Stimulated activated CD8-positive, alpha-beta memory T cell treated with anti-CD3 and anti-CD28 coated beads, Interleukin-7, amount 100 ng/mL, for 48 hours (primary cell): ENCODE results near the gene MPEG1.

Experiments used
- DNase-seq, 2 donors: peaks; one replicate each; pipeline ENCODE4 v3.0.0-alpha.2; 2020; ENCODE audit warnings: low read depth in 1 of 2; ENCODE audit errors: extremely low read depth in 1 of 2

The MPEG1 gene

GRCh38 chr11:59212744-59213631 lies at the start of gene MPEG1:
Gene MPEG1 (minus strand): TSS chr11:59212927. CDS start chr11:59212865, 62 bp downstream.
- no peak for DNase-seq

GRCh38 chr11:59262177-59262818 lies 49.6 kb upstream of the MPEG1 start:
- DNase-seq = no peak

- DNase-seq = no peak
Measured at GRCh38 chr11:59261150-59261549, 48.4 kb upstream of the MPEG1 start.

- DNase-seq = no peak
Measured at GRCh38 chr11:59259867-59260475, 47.2 kb upstream of the MPEG1 start.

- DNase-seq = no peak
Measured at GRCh38 chr11:59259047-59259446, 46.3 kb upstream of the MPEG1 start.

- no peak for DNase-seq
Measured at GRCh38 chr11:59255281-59255680, 42.6 kb upstream of the MPEG1 start.

GRCh38 chr11:59254286-59254685 lies 41.6 kb upstream of the MPEG1 start:
- DNase-seq = no peak

GRCh38 chr11:59253001-59253400 lies 40.3 kb upstream of the MPEG1 start:
- DNase-seq = no peak

- no peak for DNase-seq
Measured at GRCh38 chr11:59249535-59249934, 36.8 kb upstream of the MPEG1 start.

GRCh38 chr11:59247531-59248227 lies 35.0 kb upstream of the MPEG1 start:
- no peak for DNase-seq

- no peak for DNase-seq
Measured at GRCh38 chr11:59243633-59244032, 30.9 kb upstream of the MPEG1 start.

- no peak for DNase-seq
Measured at GRCh38 chr11:59240322-59240721, 27.6 kb upstream of the MPEG1 start.

- no peak for DNase-seq
Measured at GRCh38 chr11:59226396-59226795, 13.7 kb upstream of the MPEG1 start.

GRCh38 chr11:59225017-59225416 lies 12.3 kb upstream of the MPEG1 start:
- DNase-seq = no peak

- no peak for DNase-seq
Measured at GRCh38 chr11:59224351-59224928, 11.7 kb upstream of the MPEG1 start.

GRCh38 chr11:59223611-59224010 lies 10.9 kb upstream of the MPEG1 start:
- no peak for DNase-seq

- no peak for DNase-seq
Measured at GRCh38 chr11:59223177-59223576, 10.4 kb upstream of the MPEG1 start.

- DNase-seq = no peak
Measured at GRCh38 chr11:59222464-59223060, 9.8 kb upstream of the MPEG1 start.

- DNase-seq = no peak
Measured at GRCh38 chr11:59221441-59221840, 8.7 kb upstream of the MPEG1 start.

GRCh38 chr11:59219836-59220235 lies 7.1 kb upstream of the MPEG1 start:
- no peak for DNase-seq
